Stromal cell of bone marrow (primary cell): Measurements from ENCODE around the gene TBC1D16.
A peak's percentile ranks its signal among the peaks of the same experiment; 100 is the strongest.

ENCODE experiments used
- DNase-seq: peaks from one replicate; pipeline ENCODE4 v3.0.0-alpha.2; 2012; ENCODE audit warnings: low read depth

Gene TBC1D16

DNA sequence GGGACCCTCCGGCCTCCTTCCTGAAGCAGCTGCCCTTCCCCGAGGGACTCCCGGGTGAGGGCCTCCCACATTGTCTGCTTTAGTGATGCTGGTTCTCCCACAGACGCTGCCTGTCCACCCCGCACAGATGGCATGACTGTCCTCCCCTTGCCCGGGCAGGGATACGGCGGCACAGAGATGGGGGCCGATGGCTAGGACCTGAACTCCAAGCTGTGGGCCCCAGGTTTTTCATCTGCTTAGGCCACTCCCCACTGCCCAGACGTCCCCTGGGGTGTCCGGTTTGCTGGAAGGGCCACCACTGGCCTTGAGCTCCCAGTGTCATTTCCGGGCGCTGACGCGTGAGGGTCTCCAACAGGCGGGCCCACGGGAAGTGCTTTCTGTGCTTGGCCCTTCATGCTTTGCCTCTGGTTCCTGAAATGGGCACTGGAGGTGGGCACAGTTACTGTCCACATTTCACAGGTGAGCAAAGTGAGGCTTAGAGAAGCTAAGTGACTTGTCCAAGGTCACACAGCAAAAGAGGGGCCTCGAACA, 109.0 kb downstream of the TBC1D16 start:
- DNase-seq = no peak

DNA sequence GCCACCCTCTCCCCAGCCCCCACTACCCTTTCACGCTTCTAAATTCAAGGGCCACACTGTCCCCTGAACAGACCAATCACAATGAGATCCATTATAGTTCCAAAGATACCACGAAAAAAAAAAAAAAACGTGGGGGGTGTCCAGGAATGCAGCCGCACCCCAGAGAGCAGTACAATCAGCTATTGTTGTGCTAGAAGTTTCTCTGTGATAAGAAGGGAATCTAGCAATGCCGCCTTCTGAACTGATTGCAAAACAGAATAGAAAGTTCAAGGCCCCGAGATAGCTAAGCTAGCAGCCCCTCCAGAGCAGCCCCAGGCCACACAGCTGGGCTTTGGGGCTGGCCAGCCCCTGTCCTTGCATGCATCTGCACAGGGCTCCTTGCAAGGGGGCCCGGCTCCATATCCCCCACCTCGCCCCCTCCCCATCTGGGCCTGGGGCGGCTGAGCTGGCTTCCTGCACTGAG, 109.5 kb downstream of the TBC1D16 start:
- no peak for DNase-seq

GRCh38 chr17:79925242-79925957, 110.3 kb downstream of the TBC1D16 start:
- DNase-seq = peak; percentile 18

GRCh38 chr17:79924639-79924976, 111.1 kb downstream of the TBC1D16 start:
- DNase-seq = no peak

GRCh38 chr17:79923974-79924638, 111.6 kb downstream of the TBC1D16 start:
- DNase-seq = no peak

DNA sequence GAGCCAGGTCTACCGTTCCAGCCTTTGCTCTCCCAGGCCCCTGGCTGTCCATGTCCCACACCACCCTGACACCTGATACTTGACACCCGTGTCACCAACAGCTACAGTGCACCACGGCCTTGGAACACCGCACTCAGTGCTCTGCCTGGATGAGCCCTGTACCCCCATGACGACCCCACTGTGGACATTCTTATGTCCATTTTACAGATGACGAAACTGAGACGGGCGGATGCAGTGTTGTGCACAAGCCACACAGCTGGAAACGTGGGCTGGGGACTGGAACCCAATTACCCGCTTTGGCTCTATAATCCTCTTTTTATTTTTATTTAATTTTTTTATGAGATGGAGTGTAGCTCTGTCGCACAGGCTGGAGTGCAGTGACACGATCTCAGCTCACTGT, 112.9 kb downstream of the TBC1D16 start:
- DNase-seq = no peak

DNA sequence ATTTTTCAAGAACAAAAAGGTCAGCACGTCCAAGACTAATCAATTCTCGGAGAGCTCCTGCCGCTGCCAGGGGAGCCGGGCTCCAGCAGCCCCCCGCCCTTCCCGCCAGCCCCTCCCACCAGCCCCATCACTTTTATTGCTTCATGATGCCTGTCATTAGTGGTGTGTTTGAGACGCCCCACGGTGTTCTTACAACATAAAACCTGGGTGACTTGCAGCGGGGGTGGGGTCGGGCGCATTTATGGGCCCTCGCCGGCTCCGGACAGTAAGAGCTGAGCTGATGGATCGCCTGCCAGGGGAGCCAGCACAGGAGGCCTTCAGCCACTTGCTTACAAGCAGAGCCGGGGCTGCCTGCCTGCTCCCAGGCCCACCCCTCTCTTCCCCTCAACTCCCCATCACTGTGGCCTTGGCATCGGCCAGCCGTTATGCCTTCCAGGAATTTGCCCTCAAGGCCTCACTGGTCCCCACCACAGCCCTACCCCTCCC, 113.5 kb downstream of the TBC1D16 start:
- no peak for DNase-seq

DNA sequence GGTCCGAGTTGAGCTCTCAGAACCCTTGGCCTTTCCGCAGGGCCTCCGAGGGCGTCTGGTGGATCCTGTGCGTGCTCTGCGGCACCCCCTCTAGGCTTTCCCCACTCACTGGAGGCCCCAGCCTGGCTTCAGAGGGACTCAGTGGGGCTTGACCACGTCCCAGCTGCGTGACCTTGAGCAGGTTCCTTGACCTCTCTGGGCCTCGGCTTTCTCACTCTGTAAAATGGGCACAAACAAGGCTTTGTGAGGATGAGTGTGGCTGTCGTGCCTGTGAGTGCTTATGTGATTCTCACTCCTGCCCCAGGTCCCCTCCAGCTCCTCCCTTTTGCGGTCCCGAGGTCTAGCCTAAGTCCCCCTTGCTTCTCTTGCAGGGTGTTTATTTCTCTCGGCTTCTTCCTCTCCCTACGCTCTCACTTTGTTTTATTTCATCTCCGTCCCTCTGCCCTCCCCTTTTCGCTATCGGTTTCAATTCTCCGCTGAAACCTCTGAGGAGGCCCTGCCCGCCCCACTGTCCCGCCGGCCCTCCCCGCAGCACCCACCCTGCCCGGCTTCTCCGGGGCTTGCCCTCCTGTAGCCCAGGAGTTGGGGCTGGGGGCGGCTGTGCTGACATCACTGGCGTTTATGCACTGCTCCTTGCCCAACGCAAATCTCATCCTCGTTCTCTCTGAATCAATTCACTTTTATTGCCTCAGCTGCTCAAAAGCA, 114.1 kb downstream of the TBC1D16 start:
- DNase-seq = no peak

DNA sequence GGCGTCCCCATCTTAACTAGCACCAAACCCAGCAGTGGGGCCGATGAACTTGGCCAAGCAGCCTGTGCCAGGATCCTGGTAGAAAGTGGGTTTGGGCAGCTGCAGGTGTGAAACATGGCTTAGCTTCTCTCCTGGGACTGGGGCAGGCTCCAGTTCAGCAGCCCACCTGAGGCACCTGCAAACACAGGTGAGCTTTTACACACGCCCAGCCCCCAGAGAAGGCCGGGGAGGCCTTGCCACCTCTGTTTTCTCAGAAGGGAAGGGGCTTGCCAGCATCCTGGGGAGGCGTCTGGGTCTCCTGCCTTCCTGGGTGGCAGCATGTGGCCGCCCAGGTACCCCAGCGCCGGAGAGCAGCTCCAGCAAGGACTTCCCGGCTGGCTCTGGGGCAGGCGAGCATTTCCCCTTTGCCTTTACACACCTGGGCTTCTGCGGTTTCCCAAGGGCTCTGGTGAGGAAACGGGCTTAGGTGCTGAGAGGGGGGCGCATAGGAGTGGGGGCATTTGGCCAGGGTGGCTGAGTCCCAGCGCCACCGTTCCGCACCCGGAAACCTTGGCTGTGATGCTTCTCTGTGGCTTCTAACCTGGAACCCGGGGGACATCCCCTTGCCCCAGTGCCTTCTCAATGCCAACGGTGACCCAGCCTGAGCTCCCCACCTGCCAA, 114.8 kb downstream of the TBC1D16 start:
- no peak for DNase-seq

GRCh38 chr17:79919862-79920720, 115.6 kb downstream of the TBC1D16 start:
- DNase-seq = no peak

GRCh38 chr17:79919164-79919585, 116.5 kb downstream of the TBC1D16 start:
- DNase-seq = peak; percentile 16

- no peak for DNase-seq
These were observed 117.0 kb downstream of the TBC1D16 start for GRCh38 chr17:79918581-79919163.

DNA sequence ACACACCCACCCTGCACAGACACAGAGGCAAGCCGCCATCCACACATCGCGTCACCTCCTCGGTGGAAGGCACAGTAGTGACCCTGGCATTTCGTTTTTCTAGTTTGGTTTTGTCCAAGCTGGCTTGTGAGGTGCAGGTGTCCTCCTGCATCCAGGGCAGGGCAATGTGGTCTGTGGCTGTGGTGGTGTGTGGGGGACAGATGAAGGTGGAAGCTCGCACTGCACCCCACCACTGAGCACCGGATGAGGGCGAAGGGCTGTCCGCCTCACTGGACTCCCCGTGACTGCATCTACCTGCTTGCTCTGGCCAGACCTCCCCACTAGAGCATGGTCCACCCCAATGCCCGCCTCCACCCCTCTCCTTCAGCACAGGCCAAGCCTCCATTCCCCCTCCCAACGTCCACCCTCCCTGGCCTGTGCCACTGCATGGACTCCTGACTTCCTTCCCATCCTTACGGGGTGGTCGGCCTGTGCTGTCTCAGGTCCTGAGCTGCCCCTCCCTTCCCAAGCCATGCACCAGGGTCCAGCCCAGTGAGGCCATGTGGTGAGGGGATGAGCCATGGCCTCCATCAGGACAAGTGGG, 117.7 kb downstream of the TBC1D16 start:
- DNase-seq = no peak

DNA sequence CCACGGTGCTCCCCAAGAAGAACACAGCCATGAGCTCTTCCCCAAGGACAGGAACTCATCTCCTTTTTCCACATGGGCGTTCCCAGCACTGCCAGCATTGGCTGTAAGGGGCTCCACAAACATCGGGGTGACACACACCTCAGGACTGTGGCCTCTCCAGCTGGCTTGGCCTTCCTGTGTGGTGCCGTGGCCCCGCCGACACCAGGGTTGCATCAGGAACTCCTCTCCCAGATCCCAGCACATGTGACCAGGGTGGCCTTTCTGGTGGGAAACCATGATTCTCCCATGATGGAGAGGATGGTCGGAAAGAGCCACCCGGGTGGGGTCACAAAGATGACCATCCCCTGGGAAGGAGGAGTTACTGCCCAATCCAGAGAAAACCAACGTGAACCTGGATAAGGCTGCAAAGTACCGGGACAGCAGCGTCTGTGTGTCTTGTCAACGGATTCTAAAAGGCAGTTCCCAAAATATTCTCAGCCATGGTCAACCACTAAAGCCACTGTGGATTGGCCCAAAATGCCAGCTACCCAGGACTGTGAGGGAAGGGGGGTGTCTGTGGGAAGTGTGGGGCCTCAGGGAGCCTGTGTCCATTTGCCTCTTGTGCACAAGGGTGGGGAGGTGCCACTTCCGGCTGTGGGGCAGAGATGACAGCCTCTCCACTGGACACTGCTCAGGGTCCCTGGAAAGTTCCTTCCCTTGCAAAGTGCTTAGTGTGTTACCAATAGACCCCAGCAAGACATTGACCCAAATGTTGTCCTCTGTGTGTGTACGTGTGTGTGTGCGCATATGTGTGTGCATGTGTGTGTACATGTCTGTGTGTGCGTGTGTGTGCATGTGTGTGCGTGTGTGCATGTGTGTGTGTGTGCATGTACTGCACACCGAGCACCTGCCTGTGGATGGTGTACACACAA, 118.4 kb downstream of the TBC1D16 start:
- DNase-seq = no peak

DNA sequence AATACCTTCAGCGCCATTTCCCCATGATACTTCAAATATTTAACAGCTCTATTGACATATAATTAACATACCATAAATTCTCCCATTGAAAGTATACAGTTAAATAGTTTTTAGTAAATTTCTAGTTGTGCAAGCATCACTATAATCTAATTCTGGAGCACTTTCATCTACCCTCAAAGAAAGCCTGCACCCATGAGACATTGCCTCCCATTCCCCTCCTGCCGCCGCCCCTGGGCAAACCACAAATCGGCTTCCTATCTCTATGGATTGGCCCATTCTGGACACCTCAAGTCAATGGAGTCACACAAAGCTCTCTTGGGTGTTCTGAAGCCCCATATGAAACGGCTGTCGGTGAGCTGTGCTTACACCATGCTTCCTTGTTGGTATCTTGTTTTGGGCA, 119.2 kb downstream of the TBC1D16 start:
- DNase-seq = no peak

DNA sequence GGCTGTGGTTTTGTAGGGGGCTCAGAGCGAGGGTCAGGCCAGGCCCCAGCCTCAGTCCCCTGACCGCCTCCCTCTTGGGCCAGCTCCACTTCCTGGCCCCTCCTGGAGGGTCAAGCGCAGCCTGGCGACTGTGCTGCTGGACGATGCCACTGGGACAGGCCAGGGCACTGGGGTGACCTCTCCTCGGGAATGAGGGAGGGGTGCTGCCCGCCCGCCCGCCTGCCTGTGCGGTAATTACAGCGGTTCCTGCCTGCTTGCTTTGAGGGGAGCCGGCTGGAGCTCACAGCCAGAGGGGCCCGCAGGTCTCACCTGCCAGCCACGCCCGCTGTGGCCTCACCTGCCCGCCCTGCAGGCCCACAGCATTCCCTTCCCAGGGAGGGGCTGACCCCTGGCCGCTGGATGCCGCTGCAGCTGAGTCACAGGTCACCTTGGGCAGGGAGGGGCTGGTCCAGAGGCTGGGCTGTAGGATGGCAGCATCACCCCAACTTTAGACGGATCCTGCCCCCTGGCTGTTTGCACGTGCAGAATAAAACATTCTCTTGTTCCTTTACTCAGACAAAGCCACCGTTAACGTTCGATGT, 119.7 kb downstream of the TBC1D16 start:
- no peak for DNase-seq

DNA sequence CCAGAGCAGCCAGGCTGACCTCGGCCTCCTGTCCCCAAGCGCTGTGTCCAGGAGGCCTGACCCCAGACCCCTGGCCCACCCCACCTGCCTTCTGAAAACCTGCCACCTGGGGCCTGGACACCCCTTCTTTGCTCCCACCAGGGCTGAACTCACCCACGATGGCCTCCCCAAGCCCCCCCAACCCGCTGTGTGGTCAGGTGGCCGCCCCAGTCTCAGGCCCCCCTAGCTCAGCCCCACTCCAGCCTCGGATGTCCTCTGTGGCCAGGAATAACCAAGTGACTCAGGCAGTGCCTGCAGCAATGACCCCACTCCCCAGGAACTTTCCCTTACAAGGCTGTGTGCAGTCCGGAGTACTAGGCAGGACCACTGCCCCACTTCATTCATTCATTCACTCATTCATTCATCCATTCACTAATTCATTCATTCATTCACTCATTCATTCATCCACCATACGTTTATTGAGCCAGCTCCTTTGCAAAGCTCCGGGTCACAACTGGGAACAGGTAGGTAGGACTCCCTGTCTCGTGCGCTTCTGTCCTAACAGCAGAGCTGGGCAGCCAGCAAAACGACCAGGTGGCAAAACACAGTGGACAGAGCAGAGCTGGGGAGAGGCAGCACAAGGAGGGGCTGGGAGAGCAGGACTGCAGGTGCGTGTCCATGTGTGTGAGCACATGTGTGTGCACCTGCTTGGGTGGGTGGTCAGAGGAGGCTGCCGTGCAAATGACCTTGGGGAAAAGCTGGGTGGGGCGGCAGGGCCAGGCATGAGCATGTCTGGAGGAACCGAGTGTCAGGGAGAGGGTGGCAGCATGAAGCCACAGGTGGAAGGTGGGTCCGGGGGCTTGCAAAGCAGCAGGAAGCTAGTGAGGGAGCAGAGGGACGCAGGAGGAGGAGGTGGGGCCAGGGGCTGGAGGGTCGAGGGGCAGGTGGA, 120.6 kb downstream of the TBC1D16 start:
- DNase-seq = no peak
